Kidney (tissue), 14 donors: ENCODE data around the gene HNRNPM. TPM values are rescaled to one million over a fixed set of nuclear protein-coding genes. Genes with fewer than 3 reads are reported as not detected.

Experiments
- DNase-seq, 5 donors: peaks; one replicate each; pipeline ENCODE4 v3.0.0-alpha.2; 2013 to 2020
- FAIRE-seq: peaks from 2 replicates; lab custom pipeline; 2012; peaks lifted over from hg19 to GRCh38; lab: Jason Lieb, UNC
- H3K27ac ChIP-seq, 2 donors: one replicate each; pipeline ENCODE4 v1.7.0; 2013; ENCODE audit warnings: low read depth in 2 of 2, low read length in 2 of 2, inconsistent platforms in 1 of 2
- H3K27me3 ChIP-seq: one replicate; pipeline ENCODE4 v1.7.1; 2013; ENCODE audit warnings: low read length, inconsistent platforms; ENCODE audit not compliant: control insufficient read depth, insufficient read depth
- H3K36me3 ChIP-seq, 3 donors: one replicate each; pipeline versions ENCODE4 v1.7.0 to v1.7.1; 2013; ENCODE audit warnings: low read length in 3 of 3, control low read depth in 1 of 3, inconsistent platforms in 1 of 3; ENCODE audit not compliant: insufficient read depth in 3 of 3, control insufficient read depth in 2 of 3
- H3K4me1 ChIP-seq, 3 donors: one replicate each; pipeline versions ENCODE4 v1.7.0 to v1.7.1; 2013; ENCODE audit warnings: low read length in 3 of 3, inconsistent platforms in 1 of 3, low read depth in 1 of 3; ENCODE audit not compliant: control insufficient read depth in 2 of 3, insufficient read depth in 2 of 3
- H3K4me3 ChIP-seq, 3 donors: one replicate each; pipeline versions ENCODE4 v1.7.0 to v1.8.1; 2013; ENCODE audit warnings: low read length in 3 of 3, control low read depth in 1 of 3, inconsistent platforms in 1 of 3
- H3K9ac ChIP-seq, 3 donors: one replicate each; pipeline versions ENCODE4 v1.7.0 to v1.7.1; 2013; ENCODE audit warnings: low read length in 3 of 3, control low read depth in 1 of 3, inconsistent platforms in 1 of 3
- H3K9me3 ChIP-seq, 3 donors: one replicate each; pipeline versions ENCODE4 v1.7.0 to v1.7.1; 2013; ENCODE audit warnings: low read length in 3 of 3, control low read depth in 1 of 3, inconsistent platforms in 1 of 3; ENCODE audit not compliant: control insufficient read depth in 2 of 3, insufficient read depth in 1 of 3
- CTCF ChIP-seq: IDR thresholded peaks from 3 replicates; pipeline ENCODE4 v1.5.1; 2012; ENCODE audit warnings: mild to moderate bottlenecking, moderate library complexity, borderline replicate concordance; ENCODE audit not compliant: insufficient read depth; ENCODE audit errors: extremely low read depth
- intact Hi-C: fragments of 100-400 bp; cut with DNase I; formaldehyde crosslinking; loops from one replicate; pipeline ENCODE4 v1.11.1; 2022
- polyA plus RNA-seq: library from polyadenylated mRNA; stranded (reverse); fragments of 350-450 nt; fragmentation: Illumina TruSeq; extraction: RNeasy Lipid Tissue Mini Kit (QIAGEN cat#74804); gene quantifications from one replicate; pipeline ENCODE4 v1.2.3, GENCODE V29; 2014; ENCODE audit warnings: low read depth, low replicate concordance; ENCODE audit not compliant: insufficient read depth
- total RNA-seq: library from RNA; stranded (reverse); fragmentation: NEBNext Ultra II Directional; extraction: Animal tissue kit (Norgen Biotek cat#: 25700); gene quantifications from one replicate; pipeline ENCODE4 v1.2.1, GENCODE V29; 2021
- donor health status: control.
- donor health status: control.
- donor health status: control.
- donor health status: control.
- donor health status: control.
- donor health status: DM: yes; HTN: yes; CAD: no.
- donor health status: Normal renal cell carcinoma (clear cell type).

HNRNPM gene
- total and polyA plus RNA-seq, 2 donors from 2014 or later: 103 to 164 TPM

GRCh38 chr19:8429826-8430225, 14.9 kb upstream of the HNRNPM start:
- H3K27ac ChIP-seq: no peak overlapping the region
- intact Hi-C loops: no loop called here
- DNase-seq: no peak
- H3K9me3 ChIP-seq: no peaks in the 10 kb centered on the region
- H3K4me3 ChIP-seq: no peak overlapping the region
- H3K9ac ChIP-seq: no peak overlapping the region
- H3K4me1 ChIP-seq: no peaks in the 10 kb centered on the region
- no peaks in the 10 kb centered on the region for H3K36me3 ChIP-seq
- TF ChIP-seq CTCF: no peak
- no peaks in the 10 kb centered on the region for H3K27me3 ChIP-seq
- FAIRE-seq: no peak

DNA sequence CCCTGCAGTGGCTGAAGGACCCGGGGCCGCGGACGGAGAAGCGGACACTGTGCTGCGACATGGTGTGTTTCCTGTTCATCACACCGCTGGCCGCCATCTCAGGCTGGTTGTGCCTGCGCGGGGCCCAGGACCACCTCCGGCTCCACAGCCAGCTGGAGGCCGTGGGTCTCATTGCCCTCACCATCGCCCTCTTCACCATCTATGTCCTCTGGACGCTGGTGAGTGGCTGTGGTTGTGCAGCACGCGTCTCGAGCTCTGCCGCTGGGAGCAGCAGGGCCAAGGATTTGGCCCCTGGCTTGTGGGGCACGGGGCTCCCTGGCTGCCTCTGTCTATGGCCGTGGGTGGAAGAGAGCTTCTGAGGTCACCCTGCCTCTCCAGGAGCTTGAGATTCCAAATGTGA, 14.1 kb upstream of the HNRNPM start:
- H3K36me3 ChIP-seq: no peaks in the 10 kb centered on the region
- DNase-seq: no peak
- TF ChIP-seq CTCF: no peak

GRCh38 chr19:8438236-8438635, 6.5 kb upstream of the HNRNPM start:
- Histone ChIP-seq H3K4me3 (no peak overlapping the region), H3K36me3 (peaks cover 0 to 4% (median 0%) of the 10 kb centered on the region in 3 donors), H3K4me1 (no peaks in the 10 kb centered on the region), H3K9me3 (no peaks in the 10 kb centered on the region), H3K27me3 (no peaks in the 10 kb centered on the region), H3K27ac (no peak overlapping the region), H3K9ac (no peak overlapping the region)
- intact Hi-C loops: no loop called here
- no peak for TF ChIP-seq CTCF
- no peak for FAIRE-seq
- peak in 1 of 5 donors; percentile 73 for DNase-seq

More for the DNA sequence above, 14.1 kb upstream of the HNRNPM start:
- intact Hi-C loops: no loop called here
- no peaks in the 10 kb centered on the region for H3K9me3 ChIP-seq
- FAIRE-seq: no peak
- no peaks in the 10 kb centered on the region for H3K27me3 ChIP-seq
- H3K4me1 ChIP-seq: no peaks in the 10 kb centered on the region
- no peak overlapping the region for H3K27ac ChIP-seq
- H3K4me3 ChIP-seq: no peak overlapping the region
- H3K9ac ChIP-seq: no peak overlapping the region
